GM21723 (cell line): ENCODE measurements around the gene ATP10A.
A peak's percentile ranks its signal among the peaks of the same experiment; 100 is the strongest.
"Not testable (repeated sequence)": the region's sequence is repeated elsewhere in the genome, so short reads cannot be mapped to it uniquely, and the experiment has no call there.

Experiments used
- ATAC-seq: cut with Tn5 transposase; IDR thresholded peaks from one replicate; pipeline ENCODE4 v1.9.1; 2021; ENCODE audit warnings: mild to moderate bottlenecking, moderate library complexity; ENCODE audit not compliant: unreplicated experiment

Gene ATP10A

GRCh38 chr15:25859838-25860645 lies 3.1 kb downstream of the ATP10A start:
- no peak for ATAC-seq

- ATAC-seq, result no peak
Observed at GRCh38 chr15:25858952-25859760, 4.0 kb downstream of the ATP10A start.

GRCh38 chr15:25856059-25856458 lies 7.1 kb downstream of the ATP10A start:
- ATAC-seq, result not testable (repeated sequence)

- no peak for ATAC-seq
Observed at GRCh38 chr15:25852661-25853524, 10.2 kb downstream of the ATP10A start.

- no peak for ATAC-seq
Observed at GRCh38 chr15:25852027-25852426, 11.1 kb downstream of the ATP10A start.

GRCh38 chr15:25850154-25851111 lies 12.7 kb downstream of the ATP10A start:
- ATAC-seq, result peak; percentile 77

GRCh38 chr15:25849157-25849921 lies 13.8 kb downstream of the ATP10A start:
- no peak for ATAC-seq

GRCh38 chr15:25848784-25849156 lies 14.4 kb downstream of the ATP10A start:
- ATAC-seq, result no peak

GRCh38 chr15:25848325-25848724 lies 14.8 kb downstream of the ATP10A start:
- no peak for ATAC-seq

- ATAC-seq, result no peak
Observed at GRCh38 chr15:25847051-25847450, 16.1 kb downstream of the ATP10A start.

- ATAC-seq, result no peak
Observed at GRCh38 chr15:25846377-25846776, 16.8 kb downstream of the ATP10A start.

GRCh38 chr15:25844981-25845680 lies 18.0 kb downstream of the ATP10A start:
- ATAC-seq, result no peak

- no peak for ATAC-seq
Observed at GRCh38 chr15:25844542-25844941, 18.6 kb downstream of the ATP10A start.

- no peak for ATAC-seq
Observed at GRCh38 chr15:25844076-25844475, 19.1 kb downstream of the ATP10A start.

- no peak for ATAC-seq
Observed at GRCh38 chr15:25839638-25840156, 23.4 kb downstream of the ATP10A start.

GRCh38 chr15:25838871-25839195 lies 24.3 kb downstream of the ATP10A start:
- no peak for ATAC-seq

- ATAC-seq, result no peak
Observed at GRCh38 chr15:25838191-25838870, 24.8 kb downstream of the ATP10A start.

GRCh38 chr15:25832158-25832557 lies 31.0 kb downstream of the ATP10A start:
- no peak for ATAC-seq
